Left ventricle myocardium inferior (tissue), 1 donor: Measurements from ENCODE around the gene XXYLT1. TPM values are rescaled to one million over a fixed set of nuclear protein-coding genes. Genes with fewer than 3 reads are reported as not detected.
A peak's percentile ranks its signal among the peaks of the same experiment; 100 is the strongest.

Experiments used
- DNase-seq: peaks from one replicate; pipeline ENCODE4 v3.0.0-alpha.2; 2020
- H3K27ac ChIP-seq: fragments of 200-600 bp; replicated peaks from 2 replicates; pipeline ENCODE4 v1.8.0; 2021
- H3K27me3 ChIP-seq: fragments of 200-600 bp; 2 replicates; pipeline ENCODE4 v1.8.0; 2021; ENCODE audit warnings: low read depth
- H3K36me3 ChIP-seq: fragments of 200-600 bp; 2 replicates; pipeline ENCODE4 v1.8.0; 2021
- H3K4me1 ChIP-seq: fragments of 200-600 bp; 2 replicates; pipeline ENCODE4 v1.8.0; 2021
- H3K4me3 ChIP-seq: fragments of 200-600 bp; 2 replicates; pipeline ENCODE4 v1.8.0; 2021; ENCODE audit warnings: mild to moderate bottlenecking, moderate library complexity
- H3K9me3 ChIP-seq: fragments of 200-600 bp; replicated peaks from 2 replicates; pipeline ENCODE4 v1.8.0; 2021
- CTCF ChIP-seq: fragments of 200-600 bp; IDR thresholded peaks from 2 replicates; pipeline ENCODE4 v1.8.0; 2021; ENCODE audit warnings: antibody characterized with exemption, mild to moderate bottlenecking, borderline replicate concordance
- intact Hi-C: fragments of 100-400 bp; cut with micrococcal nuclease; formaldehyde crosslinking; loops from one replicate; pipeline ENCODE4 v1.11.0; 2022
- microRNA-seq: library from miRNA; unstranded; fragments of <30 nt; microRNA quantifications from one replicate; pipeline ENCODE4 v1.2.0, GENCODE V29; 2020
- total RNA-seq: library from RNA; stranded (reverse); fragmentation: NEBNext Ultra II Directional; extraction: Animal tissue kit (Norgen Biotek cat#: 25700); gene quantifications from one replicate; pipeline ENCODE4 v1.2.1, GENCODE V29; 2021
- donor health status: DM: no; HTN: yes; CAD: no; lungs with severe emphysema.

Gene XXYLT1
- total RNA-seq, 1 donor from 2014 or later: 2.3 TPM

DNA sequence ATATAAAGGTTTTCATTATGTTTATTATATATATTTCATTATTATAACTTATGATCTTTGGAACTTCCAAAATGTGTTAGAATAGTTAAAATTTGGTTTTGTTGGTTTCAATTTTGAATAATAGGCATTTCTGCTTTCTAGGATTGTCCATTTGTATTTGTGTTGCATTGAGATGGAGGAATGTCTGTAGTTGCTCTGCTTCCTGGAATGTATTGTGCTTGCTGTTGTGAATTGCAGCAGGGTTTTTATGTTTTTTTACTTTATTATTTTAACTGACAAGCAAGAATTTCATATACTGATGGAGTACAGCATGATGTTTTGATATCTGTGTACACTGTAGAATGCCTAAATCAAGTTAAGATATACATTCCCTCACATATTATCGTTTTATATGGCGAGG lies 247.4 kb downstream of the XXYLT1 start:
- Histone ChIP-seq H3K27me3 (no peaks in the 10 kb centered on the region), H3K27ac (no peak overlapping the region), H3K4me1 (peaks cover 7% of the 10 kb centered on the region), H3K9me3 (no peaks in the 10 kb centered on the region), H3K4me3 (no peak overlapping the region), H3K36me3 (no peaks in the 10 kb centered on the region)
- no peak for TF ChIP-seq CTCF
- intact Hi-C loops: no loop called here
- no peak for DNase-seq

GRCh38 chr3:195021692-195022091 lies 249.3 kb downstream of the XXYLT1 start:
- H3K27me3 ChIP-seq: no peaks in the 10 kb centered on the region
- H3K4me1 ChIP-seq: peaks cover 7% of the 10 kb centered on the region
- no peak overlapping the region for H3K27ac ChIP-seq
- no peak for DNase-seq
- intact Hi-C loops: no loop called here
- no peak for TF ChIP-seq CTCF
- no peak overlapping the region for H3K4me3 ChIP-seq
- no peaks in the 10 kb centered on the region for H3K36me3 ChIP-seq
- no peaks in the 10 kb centered on the region for H3K9me3 ChIP-seq

- intact Hi-C loops: no loop called here
- DNase-seq: no peak
- Histone ChIP-seq H3K27me3 (no peaks in the 10 kb centered on the region), H3K4me1 (peaks cover 7% of the 10 kb centered on the region), H3K36me3 (no peaks in the 10 kb centered on the region), H3K27ac (peak overlapping the region; percentile 23), H3K9me3 (no peaks in the 10 kb centered on the region), H3K4me3 (no peak overlapping the region)
- TF ChIP-seq CTCF: no peak
Observed at GRCh38 chr3:195020921-195021320, 250.0 kb downstream of the XXYLT1 start.

- no peaks in the 10 kb centered on the region for H3K27me3 ChIP-seq
- no peak overlapping the region for H3K4me3 ChIP-seq
- intact Hi-C loops: no loop called here
- no peaks in the 10 kb centered on the region for H3K9me3 ChIP-seq
- no peak overlapping the region for H3K27ac ChIP-seq
- no peak for DNase-seq
- peaks cover 2% of the 10 kb centered on the region for H3K4me1 ChIP-seq
- H3K36me3 ChIP-seq: no peaks in the 10 kb centered on the region
- no peak for TF ChIP-seq CTCF
Observed at GRCh38 chr3:195020185-195020584, 250.8 kb downstream of the XXYLT1 start.

- H3K27me3 ChIP-seq: no peaks in the 10 kb centered on the region
- TF ChIP-seq CTCF: no peak
- DNase-seq: no peak
- no peaks in the 10 kb centered on the region for H3K4me1 ChIP-seq
- H3K27ac ChIP-seq: no peak overlapping the region
- intact Hi-C loops: no loop called here
- H3K4me3 ChIP-seq: no peak overlapping the region
- no peaks in the 10 kb centered on the region for H3K9me3 ChIP-seq
- H3K36me3 ChIP-seq: no peaks in the 10 kb centered on the region
Observed at GRCh38 chr3:195019335-195019734, 251.6 kb downstream of the XXYLT1 start.

Small RNA genes lying within 50 kb of the gene (microRNA-seq; reads per million reads assigned to microRNA genes)
- not detected for gene MIR3137

Other genes starting within 250 kb of the XXYLT1 start
- 14.3 TPM for gene ACAP2, start 171.9 kb upstream of the XXYLT1 start, total RNA-seq